Fibroblast of gingiva (primary cell): ENCODE measurements around the gene SLC17A6.

Experiments
- DNase-seq: peaks from one replicate; pipeline ENCODE4 v3.0.0-alpha.2; 2011; ENCODE audit warnings: low read depth

Gene SLC17A6

GRCh38 chr11:22389526-22390282 is 51.5 kb downstream of the SLC17A6 start:
- DNase-seq, result no peak

- no peak for DNase-seq
Observed at GRCh38 chr11:22390283-22390655, 52.1 kb downstream of the SLC17A6 start.

DNA sequence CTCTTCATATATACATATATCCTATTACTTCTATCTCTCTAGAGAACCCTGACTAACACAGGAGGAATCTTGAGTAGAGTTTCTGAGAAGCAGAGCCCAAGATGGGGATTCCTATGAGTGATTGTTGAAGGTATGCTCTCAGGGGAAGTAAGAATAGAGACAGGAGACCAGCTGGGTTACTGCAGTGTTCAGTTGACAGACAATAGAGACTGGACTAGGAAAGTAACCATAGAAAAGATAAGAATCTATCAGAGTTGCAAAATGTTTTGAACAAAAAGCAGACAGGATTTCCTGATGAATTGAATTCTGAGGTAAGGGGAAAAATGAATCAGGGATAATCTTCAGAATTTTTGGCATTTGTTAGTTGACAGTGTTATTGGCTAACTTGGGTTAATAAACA is 54.4 kb downstream of the SLC17A6 start:
- DNase-seq, result no peak

DNA sequence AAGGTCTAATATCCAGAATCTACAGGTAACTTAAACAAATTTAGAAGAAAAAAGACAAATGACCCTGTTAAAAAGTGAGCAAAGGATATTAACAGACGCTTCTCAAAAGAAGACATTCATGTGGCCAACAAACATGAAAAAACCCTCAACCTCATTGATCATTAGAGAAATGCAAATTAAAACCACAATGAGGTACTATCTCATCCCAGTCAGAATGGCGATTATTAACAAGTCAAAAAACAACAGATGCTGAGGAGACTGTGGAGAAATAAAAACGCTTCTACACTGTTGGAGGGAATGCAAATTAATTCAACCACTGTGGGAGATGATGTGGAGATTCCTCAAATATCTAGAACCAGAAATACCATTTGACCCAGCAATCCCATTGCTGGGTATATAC is 67.2 kb downstream of the SLC17A6 start:
- DNase-seq, result no peak

GRCh38 chr11:22407267-22407666 is 69.1 kb downstream of the SLC17A6 start:
- no peak for DNase-seq

GRCh38 chr11:22407921-22408320 is 69.7 kb downstream of the SLC17A6 start:
- no peak for DNase-seq

- no peak for DNase-seq
Observed at GRCh38 chr11:22415476-22415875, 77.3 kb downstream of the SLC17A6 start.

GRCh38 chr11:22416462-22416861 is 78.3 kb downstream of the SLC17A6 start:
- DNase-seq, result peak; percentile 29

DNA sequence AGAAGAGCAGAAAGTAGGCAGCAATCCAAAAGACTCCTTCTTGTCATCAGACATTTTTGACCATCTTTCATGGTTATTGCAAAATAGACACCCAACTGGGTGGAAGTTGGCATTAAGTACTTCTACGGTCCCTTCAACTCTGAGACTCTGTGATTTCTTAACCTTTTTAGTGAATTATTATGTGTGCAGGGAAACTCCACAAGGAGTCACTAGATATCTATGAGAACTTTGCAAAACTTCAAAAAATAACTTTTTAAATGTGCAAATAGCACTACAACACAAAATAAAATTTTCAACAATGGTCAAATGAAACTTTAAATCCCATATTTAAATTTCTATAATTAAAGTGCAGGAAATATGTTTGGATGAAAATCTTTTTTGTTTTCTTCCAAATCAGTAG is 88.7 kb downstream of the SLC17A6 start:
- no peak for DNase-seq
